ENCODE results near the gene MAIP1.

MAIP1 gene

GRCh38 chr2:199997296-199997695 is 41.9 kb downstream of the MAIP1 start:
- TF ChIP-seq CTCF (IDR thresholded peaks at IDR 0.05): no peak
- TF ChIP-seq ZFX (IDR thresholded peaks at IDR 0.05; ENCODE audit: borderline replicate concordance): no peak
- H3K27ac ChIP-seq: no peak overlapping the region

- H3K27ac ChIP-seq: no peak overlapping the region
- no peak for TF ChIP-seq CTCF (IDR thresholded peaks at IDR 0.05)
- TF ChIP-seq ZFX (IDR thresholded peaks at IDR 0.05; ENCODE audit: borderline replicate concordance): no peak
These were observed 43.8 kb downstream of the MAIP1 start for GRCh38 chr2:199999166-199999565.

GRCh38 chr2:200000444-200001163 is 45.2 kb downstream of the MAIP1 start:
- no peak overlapping the region for H3K27ac ChIP-seq
- TF ChIP-seq ZFX (IDR thresholded peaks at IDR 0.05; ENCODE audit: borderline replicate concordance) (no peak), CTCF (IDR thresholded peaks at IDR 0.05) (no peak)

- TF ChIP-seq ZFX (IDR thresholded peaks at IDR 0.05; ENCODE audit: borderline replicate concordance): no peak
- no peak for TF ChIP-seq CTCF (IDR thresholded peaks at IDR 0.05)
- no peak overlapping the region for H3K27ac ChIP-seq
These were observed 48.1 kb downstream of the MAIP1 start for GRCh38 chr2:200003444-200003843.

- no peak overlapping the region for H3K27ac ChIP-seq
- no peak for TF ChIP-seq ZFX (IDR thresholded peaks at IDR 0.05; ENCODE audit: borderline replicate concordance)
These were observed 50.3 kb downstream of the MAIP1 start for GRCh38 chr2:200005675-200006074.

- no peak overlapping the region for H3K27ac ChIP-seq
- TF ChIP-seq ZFX (IDR thresholded peaks at IDR 0.05; ENCODE audit: borderline replicate concordance): no peak
- TF ChIP-seq CTCF (IDR thresholded peaks at IDR 0.05): no peak
These were observed 51.9 kb downstream of the MAIP1 start for GRCh38 chr2:200007306-200007705.

- no peak overlapping the region for H3K27ac ChIP-seq
- TF ChIP-seq CTCF (IDR thresholded peaks at IDR 0.05) (no peak), ZFX (IDR thresholded peaks at IDR 0.05; ENCODE audit: borderline replicate concordance) (no peak)
These were observed 57.0 kb downstream of the MAIP1 start for GRCh38 chr2:200012401-200012800.
